DND-41 (cell line): ENCODE results near the gene PCBP2.
A peak's percentile ranks its signal among the peaks of the same experiment; 100 is the strongest.

Experiments used
- CTCF ChIP-seq: IDR thresholded peaks from 2 replicates; pipeline ENCODE4 v1.5.1; 2012; ENCODE audit warnings: borderline replicate concordance, low read length, moderate library complexity, mild to moderate bottlenecking; ENCODE audit not compliant: poor library complexity, severe bottlenecking; ENCODE audit errors: extremely low read depth
- EZH2 ChIP-seq: IDR thresholded peaks from 3 replicates; pipeline ENCODE4 v1.6.1; 2012; ENCODE audit warnings: borderline replicate concordance, low read depth, mild to moderate bottlenecking, moderate library complexity, low read length, inconsistent platforms; ENCODE audit not compliant: severe bottlenecking

- TF ChIP-seq CTCF (peak; percentile 45), EZH2 (no peak)
Observed at GRCh38 chr12:53499266-53500141, 47.6 kb downstream of the PCBP2 start, which contains the start of gene MAP3K12.
